Upper lobe of right lung (tissue), 1 donor: ENCODE measurements around the gene GJB2. TPM values are rescaled to one million over a fixed set of nuclear protein-coding genes. Genes with fewer than 3 reads are reported as not detected.
A peak's percentile ranks its signal among the peaks of the same experiment; 100 is the strongest.
"Not testable (repeated sequence)": the region's sequence is repeated elsewhere in the genome, so short reads cannot be mapped to it uniquely, and the experiment has no call there.

Source experiments
- ATAC-seq: fragments of 200-7000 bp; cut with Tn5 transposase; one replicate; pipeline ENCODE4 v1.9.1; 2020; ENCODE audit warnings: mild to moderate bottlenecking, moderate library complexity
- DNase-seq: peaks from one replicate; pipeline ENCODE4 v3.0.0-alpha.2; 2020
- H3K27ac ChIP-seq: fragments of 200-600 bp; one replicate; pipeline ENCODE4 v1.8.0; 2022
- H3K27me3 ChIP-seq: fragments of 200-600 bp; one replicate; pipeline ENCODE4 v1.8.0; 2022; ENCODE audit warnings: mild to moderate bottlenecking
- H3K36me3 ChIP-seq: fragments of 200-600 bp; one replicate; pipeline ENCODE4 v1.8.0; 2022
- H3K4me1 ChIP-seq: fragments of 200-600 bp; one replicate; pipeline ENCODE4 v1.8.0; 2022
- H3K4me3 ChIP-seq: fragments of 200-600 bp; one replicate; pipeline ENCODE4 v1.8.0; 2022; ENCODE audit warnings: mild to moderate bottlenecking
- H3K9me3 ChIP-seq: fragments of 200-600 bp; one replicate; pipeline ENCODE4 v1.8.0; 2022
- CTCF ChIP-seq: fragments of 200-600 bp; IDR thresholded peaks from one replicate; pipeline ENCODE4 v1.8.0; 2022; ENCODE audit warnings: antibody characterized with exemption
- intact Hi-C: fragments of 100-400 bp; cut with DNase I; formaldehyde crosslinking; loops from one replicate; pipeline ENCODE4 v1.11.0; 2022
- total RNA-seq: library from RNA; stranded (reverse); fragmentation: NEBNext Ultra II Directional; extraction: Animal tissue kit (Norgen Biotek cat#: 25700); gene quantifications from one replicate; pipeline ENCODE4 v1.2.1, GENCODE V29; 2021
- donor health status: DM: no; HTN: yes; CAD: no; lungs with severe emphysema.

The GJB2 gene
- total RNA-seq, 1 donor from 2014 or later = 0.93 TPM

DNA sequence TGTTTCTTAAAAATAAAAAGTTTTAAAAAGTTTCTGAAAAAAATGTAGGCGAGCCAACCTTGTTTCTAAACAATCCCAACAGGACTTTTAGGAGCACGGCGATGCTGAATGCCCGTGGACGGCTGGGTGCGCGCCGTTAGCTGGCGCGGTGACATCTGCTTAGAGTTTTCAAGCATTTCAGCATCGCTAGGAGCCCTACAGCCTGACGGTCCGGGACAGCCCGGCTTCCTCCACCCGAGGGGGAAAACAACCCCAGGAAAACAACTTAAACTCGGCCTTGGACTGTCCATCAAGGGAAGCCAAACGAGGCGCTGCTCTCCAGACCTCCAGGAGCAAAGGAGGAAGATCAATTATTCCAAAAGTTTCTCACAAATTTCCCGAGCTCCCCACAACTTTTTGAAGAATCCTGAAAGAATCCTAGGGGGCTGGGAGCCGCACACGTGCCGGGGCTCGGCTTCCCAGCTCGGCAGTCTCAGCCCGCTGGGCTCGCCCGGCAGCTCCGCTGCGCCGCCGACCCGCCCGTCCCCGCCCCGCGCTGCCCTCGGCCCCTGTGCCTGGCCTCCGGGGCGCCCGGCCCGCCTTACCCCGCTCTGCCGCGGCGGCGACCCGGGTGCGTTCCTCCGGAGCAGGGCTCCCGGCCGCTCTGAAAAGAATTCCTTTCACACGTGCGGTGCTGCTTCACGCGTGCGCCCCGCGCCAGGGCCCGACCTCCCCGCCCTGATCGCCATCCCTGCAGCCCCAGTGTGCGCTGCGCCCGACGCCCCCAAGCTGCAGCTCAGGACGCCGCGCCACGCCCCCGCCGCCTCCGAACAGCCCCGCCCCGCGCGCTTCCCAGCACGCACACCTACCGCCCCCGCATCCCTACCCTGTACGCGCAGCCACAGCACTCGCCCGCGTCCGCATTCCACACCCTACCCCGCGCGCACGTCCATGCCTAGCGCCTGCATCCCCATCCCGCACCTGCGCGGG is 32.1 kb downstream of the GJB2 start, which contains the start of gene GJA3:
Gene GJA3 (minus strand): TSS at position 747 of the 969 bp plus-strand sequence. CDS start 17,764 bp downstream, outside the sequence.
- DNase-seq = no peak
- H3K36me3 ChIP-seq = no peaks in the 10 kb centered on the region
- peaks cover 91% of the 10 kb centered on the region for H3K27me3 ChIP-seq
- no peak within 1 kb of the TSS for H3K27ac ChIP-seq
- peak; percentile 63 for ATAC-seq
- intact Hi-C loops = no loop called here
- no peak for TF ChIP-seq CTCF
- H3K4me3 ChIP-seq = peak within 1 kb of the TSS; percentile 36
- H3K9me3 ChIP-seq = no peaks in the 10 kb centered on the region
- H3K4me1 ChIP-seq = peaks cover 4% of the 10 kb centered on the region

GRCh38 chr13:20159646-20160305 is 33.0 kb downstream of the GJB2 start:
- no peak for ATAC-seq
- TF ChIP-seq CTCF = no peak
- Histone ChIP-seq H3K4me3 (no peak overlapping the region), H3K9me3 (no peaks in the 10 kb centered on the region), H3K27me3 (peaks cover 91% of the 10 kb centered on the region), H3K27ac (no peak overlapping the region), H3K4me1 (peaks cover 4% of the 10 kb centered on the region), H3K36me3 (no peaks in the 10 kb centered on the region)
- no peak for DNase-seq
- intact Hi-C loops = no loop called here

DNA sequence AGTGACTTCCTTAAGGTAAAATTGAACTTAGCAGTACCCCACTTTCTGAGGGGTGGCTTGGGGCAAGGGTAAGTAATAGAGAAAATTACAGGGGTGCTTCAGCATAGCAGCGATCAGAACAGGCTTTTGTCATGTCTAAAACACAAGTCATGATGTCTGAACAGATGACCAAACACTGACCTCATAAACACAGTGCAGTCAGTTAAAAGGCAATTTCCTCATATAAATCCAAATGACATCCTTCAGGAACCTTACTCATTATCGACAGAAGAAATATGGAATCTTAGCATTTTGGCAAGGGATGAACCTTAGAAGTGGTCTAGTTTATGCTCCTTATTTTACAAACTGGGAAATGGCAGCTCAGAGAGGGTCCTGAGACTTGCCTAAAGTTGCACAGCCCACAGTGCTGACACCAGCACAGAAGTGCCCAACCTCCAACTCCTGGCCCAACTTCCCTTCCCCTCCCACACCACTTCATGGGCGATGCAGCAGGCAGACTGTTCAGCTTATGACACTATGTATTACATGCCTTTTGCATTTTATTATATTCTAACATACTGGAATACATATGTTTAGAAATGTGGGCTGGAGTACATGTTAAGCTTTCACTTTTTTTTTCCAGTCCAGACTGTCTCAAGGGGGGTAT is 35.5 kb downstream of the GJB2 start:
- Histone ChIP-seq H3K9me3 (no peaks in the 10 kb centered on the region), H3K4me3 (no peak overlapping the region), H3K27me3 (peaks cover 92% of the 10 kb centered on the region), H3K27ac (no peak overlapping the region), H3K36me3 (no peaks in the 10 kb centered on the region), H3K4me1 (peaks cover 4% of the 10 kb centered on the region)
- intact Hi-C loops = no loop called here
- no peak for TF ChIP-seq CTCF
- ATAC-seq = peak; percentile 65
- DNase-seq = no peak

DNA sequence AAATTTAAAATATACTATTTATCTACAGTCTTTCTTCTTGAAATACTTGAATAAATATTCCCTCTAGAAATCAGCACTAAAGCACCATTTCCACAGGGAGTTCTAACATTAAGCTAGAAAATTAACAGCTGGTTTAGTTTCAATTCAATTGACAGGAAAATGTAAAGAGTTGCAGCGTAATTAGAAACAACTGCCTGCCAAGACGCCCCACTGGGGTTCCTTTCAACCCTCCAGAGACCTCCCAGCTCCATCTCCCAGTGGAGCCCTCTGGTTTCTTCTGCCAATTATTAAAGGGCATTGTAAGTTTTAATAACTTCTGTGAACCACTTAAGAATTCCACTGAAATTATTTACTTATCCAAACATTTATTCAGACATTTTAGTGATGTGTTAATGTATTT is 36.0 kb downstream of the GJB2 start:
- DNase-seq = no peak
- no peak for TF ChIP-seq CTCF
- H3K4me1 ChIP-seq = peaks cover 4% of the 10 kb centered on the region
- H3K4me3 ChIP-seq = no peak overlapping the region
- H3K27ac ChIP-seq = no peak overlapping the region
- intact Hi-C loops = no loop called here
- no peak for ATAC-seq
- peaks cover 90% of the 10 kb centered on the region for H3K27me3 ChIP-seq
- no peaks in the 10 kb centered on the region for H3K36me3 ChIP-seq
- no peaks in the 10 kb centered on the region for H3K9me3 ChIP-seq

DNA sequence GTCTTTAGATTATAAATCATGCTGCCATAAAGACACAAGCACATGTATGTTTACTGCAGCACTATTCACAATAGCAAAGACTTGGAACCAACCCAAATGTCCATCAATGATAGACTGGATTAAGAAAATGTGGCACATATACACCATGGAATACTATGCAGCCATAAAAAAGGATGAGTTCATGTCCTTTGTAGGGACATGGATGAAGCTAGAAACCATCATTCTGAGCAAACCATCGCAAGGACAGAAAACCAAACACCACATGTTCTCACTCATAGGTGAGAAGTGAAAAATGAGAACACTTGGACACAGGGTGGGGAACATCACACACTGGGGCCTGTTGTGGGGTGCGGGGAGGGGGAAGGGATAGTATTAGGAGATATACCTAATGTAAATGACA is 39.4 kb downstream of the GJB2 start:
- H3K27ac ChIP-seq, ATAC-seq, H3K4me3 ChIP-seq, intact Hi-C loops, H3K4me1 ChIP-seq, H3K36me3 ChIP-seq, H3K9me3 ChIP-seq, DNase-seq: not testable (repeated sequence)
- peaks cover 63% of the 10 kb centered on the region for H3K27me3 ChIP-seq
